GM21619 (cell line): Measurements from ENCODE around the gene RAI14.

Experiments used
- ATAC-seq: cut with Tn5 transposase; IDR thresholded peaks from one replicate; pipeline ENCODE4 v1.9.1; 2021; ENCODE audit not compliant: unreplicated experiment

RAI14 gene

DNA sequence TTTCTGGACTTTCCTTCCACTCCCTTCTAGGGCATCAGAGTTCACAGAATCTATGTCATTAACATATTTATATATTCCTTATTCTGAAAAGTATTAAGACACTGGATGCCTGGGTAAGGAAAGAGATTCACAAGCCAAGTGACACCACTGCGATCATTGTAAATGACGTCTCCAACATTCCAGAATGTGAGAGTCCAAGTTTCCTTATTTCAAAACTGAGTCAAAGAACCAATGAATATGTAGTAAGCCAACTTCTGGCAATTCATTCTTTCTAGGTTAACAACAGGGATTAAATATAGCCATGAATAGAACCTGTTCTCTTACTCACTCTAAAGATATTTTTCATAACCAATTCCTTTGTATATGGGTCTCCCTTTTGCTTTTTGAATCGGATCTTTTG lies 18.1 kb downstream of the RAI14 start:
- ATAC-seq = no peak

DNA sequence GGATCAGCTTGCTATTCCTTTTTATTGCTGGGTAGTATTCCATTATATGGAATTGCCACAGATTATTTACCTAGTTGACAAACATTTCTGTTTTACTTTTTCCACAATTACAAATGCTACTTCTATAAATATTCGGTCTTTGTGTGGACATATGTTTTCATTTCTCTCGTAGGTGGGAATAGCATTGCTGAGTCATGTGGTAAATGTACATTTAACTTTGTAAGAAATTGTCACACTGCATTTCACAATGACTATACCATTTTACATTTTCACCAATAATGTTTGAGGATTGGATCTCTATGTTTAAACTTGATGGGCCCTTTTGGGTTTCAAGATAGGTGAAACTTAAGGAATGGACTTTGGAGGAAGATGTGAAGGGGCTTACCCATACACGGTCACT lies 19.7 kb downstream of the RAI14 start:
- no peak for ATAC-seq

DNA sequence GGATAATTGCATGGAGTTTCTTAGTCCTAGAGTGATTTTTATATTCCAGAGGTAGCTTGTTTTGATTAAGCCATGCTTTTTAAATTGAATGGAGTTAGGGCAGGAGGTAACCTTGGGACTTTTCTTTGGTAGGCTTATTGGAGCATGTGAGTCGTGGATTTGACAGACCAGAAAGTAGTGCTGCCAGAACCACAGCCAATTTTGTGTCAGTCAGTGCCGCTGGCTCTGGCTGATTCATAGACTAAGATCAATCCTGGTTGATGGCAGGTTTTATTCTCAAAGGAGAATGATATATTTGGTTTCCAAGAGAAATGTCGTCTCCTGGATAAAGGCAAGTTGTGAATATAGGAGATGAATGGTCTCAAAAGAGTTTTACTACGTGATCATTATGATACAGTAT lies 20.3 kb downstream of the RAI14 start:
- ATAC-seq = no peak

DNA sequence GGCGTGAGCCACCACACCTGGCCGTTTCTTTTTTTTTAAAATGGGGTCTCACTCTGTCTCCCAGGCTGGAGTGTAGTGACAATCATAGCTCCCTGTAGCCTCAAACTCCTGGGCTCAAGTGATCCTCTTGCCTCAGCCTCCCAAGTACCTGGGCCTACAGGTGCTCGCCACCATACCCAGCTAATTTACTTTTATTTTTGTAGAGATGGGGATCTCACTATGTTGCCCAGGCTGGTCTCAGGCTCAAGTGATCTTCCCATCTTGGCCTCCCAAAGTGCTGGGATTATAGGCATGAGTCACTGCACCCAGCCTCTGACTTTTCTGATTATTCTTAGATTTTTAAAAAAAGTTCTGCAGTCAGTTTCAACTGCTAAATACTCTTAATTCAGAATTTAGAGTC lies 21.3 kb downstream of the RAI14 start:
- no peak for ATAC-seq

DNA sequence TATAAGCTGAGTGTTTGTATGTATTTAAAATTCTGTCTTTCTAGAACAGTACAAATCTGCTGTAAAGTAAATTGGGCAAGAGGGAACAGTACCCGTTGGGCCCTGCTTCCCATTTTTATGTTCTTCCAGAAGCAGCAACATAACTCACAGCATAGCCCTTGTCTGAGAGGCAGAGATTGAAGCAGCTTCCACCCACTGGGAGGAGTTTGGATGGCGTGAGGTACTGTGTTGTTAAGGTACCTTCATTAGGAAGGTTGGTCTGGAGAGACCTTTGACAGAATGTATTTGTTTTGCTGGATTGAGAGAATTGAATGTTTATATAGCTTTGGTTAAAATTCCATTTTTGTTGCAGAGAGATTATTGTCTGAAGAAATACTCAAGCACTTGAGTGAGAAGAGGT lies 24.8 kb downstream of the RAI14 start:
- ATAC-seq = no peak

DNA sequence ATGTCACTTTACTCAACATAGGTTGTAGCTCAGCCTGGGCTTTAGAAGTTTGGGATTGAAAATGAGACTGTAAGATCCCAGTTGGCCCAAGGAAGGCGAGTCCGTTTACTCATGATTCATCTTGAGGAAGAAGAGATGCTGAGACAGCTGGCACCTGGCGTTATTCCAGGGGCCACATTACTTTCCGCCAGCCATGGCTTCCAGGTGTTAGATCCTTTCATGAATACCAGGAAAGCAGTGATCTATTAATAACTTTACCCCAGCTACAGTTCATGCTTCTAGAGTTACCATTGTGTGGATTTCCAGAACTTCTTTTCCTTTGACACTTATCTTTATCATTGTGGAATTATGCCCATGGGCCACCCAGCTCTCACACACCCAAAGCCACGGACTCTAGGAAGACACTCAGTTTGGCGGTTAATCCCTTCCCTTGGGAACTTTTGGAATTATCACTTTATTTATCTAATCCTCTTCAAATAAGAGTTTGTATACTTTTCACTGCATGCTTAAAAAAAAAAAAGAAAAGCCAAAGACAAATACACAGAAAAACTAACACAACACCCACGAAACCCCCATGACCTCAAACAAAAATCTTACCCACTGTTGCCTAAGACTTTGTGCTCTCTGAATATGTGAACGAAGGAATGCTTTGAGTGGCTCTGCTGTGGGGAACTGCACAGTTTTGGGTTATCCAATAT lies 26.9 kb downstream of the RAI14 start:
- no peak for ATAC-seq

DNA sequence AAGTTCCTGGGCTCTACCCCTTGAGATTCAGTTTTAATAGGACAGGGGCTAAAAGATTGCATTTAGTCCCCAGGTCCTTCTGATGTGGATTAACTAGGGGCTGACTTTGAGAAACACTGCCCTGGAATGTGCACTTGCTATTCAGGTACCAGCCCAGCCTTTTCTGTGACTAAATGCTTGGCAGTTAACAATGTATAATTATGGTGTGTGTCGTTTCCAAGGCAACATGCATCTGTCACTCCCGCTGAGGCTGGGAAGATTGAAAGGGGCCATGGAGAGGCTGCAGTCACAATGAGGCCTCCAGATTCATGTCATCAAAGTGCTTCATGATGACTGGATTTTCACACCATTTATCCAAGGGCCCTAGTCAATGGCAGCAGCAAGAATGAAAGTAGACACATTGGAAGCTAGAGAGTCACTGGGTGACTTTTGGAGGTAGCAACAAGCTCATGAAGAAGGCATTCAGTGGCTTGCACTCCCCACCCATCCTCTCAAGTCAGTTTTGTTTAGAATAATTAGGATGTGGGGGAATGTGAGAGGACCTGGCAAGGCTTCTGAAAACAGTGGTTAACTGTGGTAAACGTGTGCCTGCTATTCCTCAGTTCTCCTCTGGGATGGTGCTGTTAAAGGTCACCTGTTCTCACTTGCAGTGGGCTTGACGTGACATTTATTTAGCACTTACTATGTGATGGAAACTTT lies 28.3 kb downstream of the RAI14 start:
- no peak for ATAC-seq

DNA sequence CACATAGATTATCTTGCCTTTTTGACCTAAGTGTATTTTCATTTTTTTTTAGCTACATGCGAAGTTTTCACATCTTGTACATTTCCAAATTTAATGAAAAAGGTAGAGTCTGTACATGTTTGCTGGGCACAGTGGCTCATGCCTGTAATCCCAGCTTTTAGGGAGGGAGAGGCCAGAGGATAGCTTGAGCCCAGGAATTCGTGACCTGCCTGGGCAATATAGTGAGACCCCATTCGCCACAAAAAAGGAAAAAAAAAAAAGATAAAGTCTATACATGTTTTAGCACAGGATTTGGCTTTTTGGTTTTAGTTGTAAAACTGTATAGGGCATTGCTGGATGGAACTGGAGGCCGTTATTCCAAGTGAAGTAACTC lies 28.8 kb downstream of the RAI14 start:
- ATAC-seq = no peak

DNA sequence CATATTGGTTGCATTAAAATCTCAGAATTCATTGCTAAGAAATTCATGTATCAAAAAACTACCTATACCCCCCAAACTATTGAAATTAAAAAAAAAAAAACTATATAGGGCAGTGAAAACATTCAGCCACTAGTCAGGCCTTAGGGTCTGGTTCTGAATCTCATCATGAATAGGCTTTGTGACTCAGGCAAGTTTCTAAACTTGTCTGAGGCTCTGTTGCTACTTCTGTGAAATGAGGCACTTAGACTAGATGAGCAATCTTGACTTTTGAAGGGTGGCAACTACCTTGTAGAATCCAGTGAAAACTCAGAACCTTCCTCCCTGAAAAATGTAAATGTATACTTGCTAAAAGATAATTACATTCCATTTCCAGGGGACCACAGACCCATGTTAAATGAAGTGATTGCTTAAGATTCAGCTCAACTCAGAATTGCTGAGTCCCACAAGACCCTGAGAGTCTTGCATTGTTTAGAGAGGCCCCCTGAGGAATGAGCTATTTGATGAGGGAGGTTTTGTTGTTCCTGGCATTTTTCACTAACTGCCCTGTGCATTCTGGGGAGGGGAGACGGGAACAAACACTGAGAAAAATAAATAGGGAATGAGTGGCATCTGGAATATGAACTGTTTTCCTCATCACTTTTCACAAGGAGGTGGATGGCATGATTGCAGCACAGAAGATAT lies 29.5 kb downstream of the RAI14 start:
- no peak for ATAC-seq

DNA sequence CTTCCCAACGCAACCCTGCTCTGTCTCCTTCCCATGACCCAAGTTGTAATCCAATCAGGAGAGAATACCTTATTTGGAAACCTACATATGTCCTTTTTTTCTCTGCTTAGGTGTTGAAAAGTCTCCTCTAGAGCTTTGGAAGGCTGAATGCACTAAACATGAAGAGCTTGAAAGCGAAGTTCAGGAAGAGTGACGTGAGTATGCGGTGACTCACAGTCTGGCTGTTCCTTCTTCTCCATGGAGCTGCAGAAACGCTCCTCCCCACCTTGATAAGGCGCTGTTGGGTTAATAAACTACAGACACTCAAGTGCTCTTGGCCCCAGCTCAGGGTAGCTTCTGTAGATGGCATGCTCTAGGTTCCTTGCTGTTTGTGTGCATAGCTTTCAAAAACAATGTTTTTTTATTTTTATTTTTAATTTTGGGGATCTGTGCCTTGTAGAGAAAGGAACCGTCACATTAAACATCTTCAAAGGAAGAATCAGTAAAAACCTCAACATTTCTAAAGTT lies 30.7 kb downstream of the RAI14 start:
- ATAC-seq = no peak

DNA sequence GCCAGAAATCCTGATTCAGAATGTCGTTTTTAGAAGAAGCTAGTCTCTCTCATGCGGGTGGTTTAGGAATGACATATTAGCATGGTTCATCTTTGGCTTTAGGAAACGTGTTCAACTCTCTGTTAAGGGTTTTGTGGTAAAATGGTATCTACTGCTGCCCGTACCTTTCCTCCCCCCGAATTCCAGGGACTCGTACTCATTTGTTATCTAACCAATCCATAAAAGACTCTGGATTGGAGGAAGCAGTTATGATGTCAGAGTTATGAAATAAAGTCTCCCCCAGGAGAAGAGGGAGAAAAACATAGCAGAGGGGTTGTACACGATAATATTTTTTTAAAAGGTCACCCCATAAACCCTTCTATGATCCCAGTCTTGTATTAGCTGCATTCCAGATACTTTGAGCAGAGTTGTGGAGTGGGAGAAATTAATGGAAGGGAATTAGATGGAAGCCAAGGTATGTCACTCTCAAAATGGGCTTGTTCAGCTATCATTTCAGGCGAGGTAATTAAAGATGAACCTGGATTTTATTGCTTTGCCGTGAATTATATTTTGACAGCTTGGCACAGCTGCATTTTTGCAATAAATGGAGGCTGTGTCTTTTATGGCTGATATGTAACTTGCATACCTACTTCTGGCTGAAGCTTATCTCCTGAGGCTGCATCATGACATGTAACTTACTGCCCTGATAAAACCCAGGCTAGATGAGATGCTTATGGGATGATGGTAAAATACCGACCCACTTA lies 31.3 kb downstream of the RAI14 start:
- ATAC-seq = no peak

DNA sequence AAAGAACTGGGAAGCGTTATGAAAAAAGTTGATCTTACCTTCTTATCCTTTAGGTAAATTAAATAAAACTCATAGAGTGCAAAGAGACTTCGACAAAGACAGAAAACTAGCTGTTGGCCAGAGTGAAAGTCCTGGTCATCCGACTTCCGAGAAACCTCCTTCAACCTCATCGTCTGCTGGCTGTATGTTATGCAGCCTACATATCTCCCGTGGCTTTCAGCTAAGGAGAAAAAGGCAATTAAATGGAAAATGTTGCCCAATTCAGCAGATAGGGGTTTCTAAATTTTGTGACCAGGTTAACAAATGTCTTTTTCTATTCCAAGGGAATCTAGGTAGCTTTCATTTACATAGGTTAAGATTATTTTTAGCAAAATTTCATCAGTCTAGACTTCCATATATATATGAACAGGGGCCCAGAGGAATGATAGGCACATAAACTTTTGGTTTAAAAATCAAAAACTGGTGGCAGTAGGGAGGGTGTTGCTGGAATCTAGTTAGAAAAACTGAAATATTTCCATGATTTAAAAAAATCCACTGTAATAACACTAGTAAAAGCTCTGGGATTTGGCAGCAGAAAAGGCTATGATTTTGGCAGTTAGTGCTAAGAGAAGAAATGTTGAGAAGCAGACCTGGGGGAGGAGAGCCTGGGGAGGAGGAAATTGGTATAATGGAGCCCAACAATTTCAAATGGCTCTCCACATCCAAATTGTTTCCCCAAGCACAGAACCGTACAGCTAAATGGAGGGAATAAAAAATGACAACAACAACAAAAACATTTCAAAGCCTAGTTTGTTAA lies 32.1 kb downstream of the RAI14 start:
- no peak for ATAC-seq

DNA sequence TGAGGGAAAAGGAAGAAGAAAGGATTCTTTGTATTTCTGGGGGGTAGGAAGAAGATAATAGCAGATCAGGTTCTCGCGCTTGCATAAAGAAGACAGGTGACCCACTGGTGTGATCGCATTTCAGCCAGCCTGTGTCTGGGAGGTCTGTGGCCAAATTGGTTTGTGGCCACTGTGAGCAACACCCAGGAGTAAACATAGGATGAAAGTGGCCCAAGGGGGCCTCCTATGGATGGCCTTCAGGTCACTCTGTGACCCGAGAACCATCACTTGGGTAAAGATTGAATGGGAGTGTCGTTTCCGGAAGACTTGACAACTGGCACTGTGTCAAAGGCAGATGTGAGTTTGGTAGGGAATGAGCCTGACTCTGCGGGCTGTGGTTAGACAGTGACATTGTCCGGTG lies 34.2 kb downstream of the RAI14 start:
- ATAC-seq = no peak

DNA sequence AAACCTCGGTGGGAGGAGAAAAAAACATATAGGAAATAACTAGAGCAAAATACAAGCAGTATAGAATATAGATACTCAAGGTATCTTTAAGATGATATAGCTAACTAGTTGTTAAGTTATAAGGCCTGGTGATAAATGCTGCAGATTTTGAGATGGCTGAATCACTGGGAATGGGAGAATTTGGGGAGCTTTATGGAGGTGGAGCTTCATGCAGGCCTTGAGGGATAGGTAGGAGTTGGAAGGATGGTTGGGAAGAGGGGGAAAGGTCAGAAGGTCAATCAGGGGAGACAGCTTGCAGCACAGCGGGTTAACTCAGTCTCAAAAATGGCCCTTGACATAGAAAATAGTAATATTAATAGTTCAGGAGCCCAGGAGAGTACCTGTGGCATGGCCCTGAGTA lies 34.8 kb downstream of the RAI14 start:
- ATAC-seq = no peak

DNA sequence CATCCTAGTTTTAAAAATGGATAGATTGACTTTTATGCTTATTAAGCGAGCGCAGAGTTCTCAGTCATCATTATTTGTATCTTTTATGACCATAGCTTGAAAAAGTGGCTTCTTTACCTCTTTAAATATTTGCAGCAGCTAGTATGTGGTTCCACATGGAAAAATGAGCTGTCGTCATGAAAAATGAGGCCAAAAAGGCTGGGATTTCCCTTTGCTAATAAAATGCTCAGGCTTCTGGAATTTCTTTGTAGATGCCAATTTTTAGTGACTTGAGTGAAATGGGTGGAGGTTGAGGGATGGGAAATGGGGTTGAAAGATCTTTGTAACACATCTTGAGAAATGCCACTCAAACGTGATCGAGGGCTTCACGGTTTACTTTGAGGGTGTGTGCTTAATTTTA lies 35.2 kb downstream of the RAI14 start:
- ATAC-seq = no peak

DNA sequence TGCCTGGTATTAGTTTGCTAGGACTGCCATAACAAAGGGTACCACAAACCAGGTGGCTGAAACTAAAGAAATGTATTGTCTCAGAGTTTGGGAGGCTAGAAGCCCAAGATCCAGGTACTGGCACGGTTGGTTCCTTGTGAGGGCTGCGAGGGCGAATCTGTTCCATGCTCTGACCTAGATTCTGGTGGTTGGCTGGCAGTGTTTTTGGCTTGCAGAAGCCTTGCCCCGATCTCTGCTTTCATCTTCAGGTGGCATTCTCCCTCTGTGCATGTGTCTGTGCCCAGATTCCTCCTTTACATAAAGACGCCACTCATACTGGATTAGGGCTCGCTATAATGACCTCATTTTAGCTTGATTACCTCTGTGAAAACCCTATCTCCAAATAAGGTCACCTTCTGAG lies 36.7 kb downstream of the RAI14 start:
- ATAC-seq = no peak

DNA sequence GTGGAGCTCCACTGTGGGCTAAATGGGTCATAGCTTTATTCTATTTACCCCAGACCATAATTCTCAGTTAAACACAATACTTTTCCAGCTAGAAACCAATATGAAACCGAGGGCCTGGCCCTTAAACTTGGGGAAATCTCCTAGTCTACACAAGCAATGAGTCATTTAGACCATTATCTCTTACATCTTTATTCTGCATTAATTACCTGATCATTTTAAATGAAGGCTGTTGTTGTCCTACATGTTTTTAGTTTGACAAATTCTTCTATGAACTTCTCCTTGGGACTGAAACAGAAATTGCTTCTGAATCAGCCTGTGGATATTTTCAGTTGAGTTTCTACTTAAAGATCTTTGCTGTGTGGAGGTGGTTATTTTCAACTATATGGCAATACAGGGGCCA lies 37.9 kb downstream of the RAI14 start:
- no peak for ATAC-seq

DNA sequence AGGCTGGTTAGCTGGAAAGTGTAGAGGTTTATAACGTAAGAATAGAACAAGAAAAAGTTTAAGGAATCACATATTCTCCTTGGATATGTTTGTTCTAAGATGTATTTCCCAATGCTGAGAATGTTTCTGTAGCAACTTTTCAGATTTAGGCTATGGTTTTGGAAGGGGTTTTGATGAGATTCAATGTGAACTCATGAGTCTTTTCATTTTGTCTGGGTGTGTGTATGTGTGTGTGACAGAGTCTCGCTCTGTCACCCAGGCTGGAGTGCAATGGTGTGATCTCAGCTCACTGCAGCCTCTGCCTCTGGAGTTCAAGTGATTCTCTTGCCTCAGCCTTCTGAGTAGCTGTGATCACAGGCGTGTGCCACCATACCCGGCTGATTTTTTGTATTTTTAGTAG lies 38.6 kb downstream of the RAI14 start:
- ATAC-seq = no peak

DNA sequence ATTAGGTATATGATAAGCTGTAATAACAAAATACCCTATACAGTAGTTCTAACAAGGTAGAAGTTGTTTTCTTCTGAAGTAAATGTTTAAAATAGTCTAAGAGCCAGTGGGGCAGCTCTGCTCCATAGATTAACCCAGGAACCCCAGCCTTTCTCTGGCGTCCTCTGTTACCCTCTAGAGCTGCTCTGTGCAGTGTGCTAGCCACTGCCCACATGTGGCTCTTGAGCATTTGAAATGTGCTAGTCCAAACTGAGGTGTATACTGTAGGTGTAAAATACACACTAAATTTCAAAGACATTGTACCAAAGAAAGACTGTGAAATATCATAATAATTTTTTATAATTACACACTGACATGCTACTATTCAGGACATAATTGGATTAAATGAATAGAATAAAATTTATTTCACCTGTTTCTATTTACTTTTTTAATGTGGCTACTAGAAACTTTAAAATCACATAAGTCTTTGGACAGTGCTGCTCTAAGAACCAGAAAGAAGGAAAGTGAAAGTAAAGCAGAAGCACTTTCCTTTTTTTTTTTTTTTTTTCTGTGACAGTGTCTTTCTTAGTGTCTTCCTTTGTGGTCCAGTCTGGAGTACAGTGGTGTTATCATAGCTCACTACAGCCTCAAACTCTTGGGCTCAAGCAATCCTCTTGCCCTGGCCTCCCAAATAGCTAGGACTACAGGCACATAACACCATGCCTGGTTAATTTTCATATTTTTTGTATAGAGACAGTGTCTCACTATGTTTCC lies 39.3 kb downstream of the RAI14 start:
- ATAC-seq = no peak
